ENCODE results near the gene DNASE1L3. TPM values are rescaled to one million over a fixed set of nuclear protein-coding genes. Genes with fewer than 3 reads are reported as not detected.

The DNASE1L3 gene
- total and polyA plus RNA-seq, 2 experiments from 2014 or later = 0.97 to 0.99 TPM

DNA sequence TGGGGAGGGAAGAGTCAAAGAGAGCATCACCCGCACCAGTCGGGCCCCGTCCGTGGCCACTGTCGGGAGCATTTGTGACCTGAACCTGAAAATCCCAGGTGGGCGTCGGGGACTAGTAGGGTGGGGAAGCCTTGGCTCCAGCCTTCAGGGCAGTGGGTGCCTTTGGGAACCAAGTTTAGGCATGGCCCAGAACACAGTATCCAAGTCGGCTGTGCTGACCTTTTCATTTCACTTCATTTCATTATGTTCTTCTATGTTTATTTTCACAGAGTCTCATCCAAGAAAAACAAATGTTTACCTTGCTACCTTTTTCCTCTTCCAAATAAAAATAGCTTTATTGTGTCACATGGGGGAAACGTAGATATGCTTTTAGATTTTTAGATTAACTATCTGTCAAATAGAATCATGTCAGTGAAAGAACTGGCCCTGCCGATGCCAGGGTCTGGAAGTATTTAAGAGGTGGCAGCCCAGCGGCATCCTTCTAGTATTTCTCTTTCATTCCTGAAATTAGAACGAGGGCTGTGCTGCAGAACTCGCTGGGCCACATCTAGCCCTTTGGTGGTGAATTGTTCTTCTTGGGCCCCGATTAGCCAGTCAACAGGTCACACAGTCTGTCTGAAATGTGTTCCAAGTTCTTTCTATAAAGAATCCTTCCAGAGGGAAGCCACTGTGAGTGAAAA, 60.5 kb downstream of the DNASE1L3 start:
- Histone ChIP-seq H3K27me3 (no peaks in the 10 kb centered on the region), H2AFZ (no peak overlapping the region), H4K20me1 (ENCODE audit: insufficient read depth, poor library complexity, severe bottlenecking) (no peaks in the 10 kb centered on the region), H3K79me2 (no peaks in the 10 kb centered on the region), H3K9me2 (replicated peaks; ENCODE audit: insufficient read depth) (no peaks in the 10 kb centered on the region), H3K27ac (no peak overlapping the region), H3K4me3 (no peak overlapping the region), H3K4me1 (ENCODE audit: insufficient read depth) (no peaks in the 10 kb centered on the region), H3K36me3 (replicated peaks; ENCODE audit: insufficient read depth, low read depth) (peaks cover 4% of the 10 kb centered on the region), H3K4me2 (no peak overlapping the region), H3K9me3 (ENCODE audit: low read depth) (no peaks in the 10 kb centered on the region)
- DNase-seq (ENCODE audit: low spot score) = no peak
- TF ChIP-seq, protein P1, sequence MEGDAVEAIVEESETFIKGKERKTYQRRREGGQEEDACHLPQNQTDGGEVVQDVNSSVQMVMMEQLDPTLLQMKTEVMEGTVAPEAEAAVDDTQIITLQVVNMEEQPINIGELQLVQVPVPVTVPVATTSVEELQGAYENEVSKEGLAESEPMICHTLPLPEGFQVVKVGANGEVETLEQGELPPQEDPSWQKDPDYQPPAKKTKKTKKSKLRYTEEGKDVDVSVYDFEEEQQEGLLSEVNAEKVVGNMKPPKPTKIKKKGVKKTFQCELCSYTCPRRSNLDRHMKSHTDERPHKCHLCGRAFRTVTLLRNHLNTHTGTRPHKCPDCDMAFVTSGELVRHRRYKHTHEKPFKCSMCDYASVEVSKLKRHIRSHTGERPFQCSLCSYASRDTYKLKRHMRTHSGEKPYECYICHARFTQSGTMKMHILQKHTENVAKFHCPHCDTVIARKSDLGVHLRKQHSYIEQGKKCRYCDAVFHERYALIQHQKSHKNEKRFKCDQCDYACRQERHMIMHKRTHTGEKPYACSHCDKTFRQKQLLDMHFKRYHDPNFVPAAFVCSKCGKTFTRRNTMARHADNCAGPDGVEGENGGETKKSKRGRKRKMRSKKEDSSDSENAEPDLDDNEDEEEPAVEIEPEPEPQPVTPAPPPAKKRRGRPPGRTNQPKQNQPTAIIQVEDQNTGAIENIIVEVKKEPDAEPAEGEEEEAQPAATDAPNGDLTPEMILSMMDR (IDR thresholded peaks at IDR 0.05; ENCODE audit: poor library complexity) = no peak
- WGBS (ENCODE audit: low lambda C conversion rate, missing lambda C conversion rate) = 88% methylated on average over 14 of the region's 14 CpGs

GRCh38 chr3:58148049-58148448, 62.7 kb downstream of the DNASE1L3 start:
- peaks cover 4% of the 10 kb centered on the region for H3K36me3 ChIP-seq (replicated peaks; ENCODE audit: insufficient read depth, low read depth)
- no peak for DNase-seq (ENCODE audit: low spot score)

GRCh38 chr3:58144478-58145325, 66.1 kb downstream of the DNASE1L3 start:
- H3K27ac ChIP-seq = no peak overlapping the region
- H3K79me2 ChIP-seq = no peaks in the 10 kb centered on the region
- H3K4me2 ChIP-seq = no peak overlapping the region
- 72% methylated on average over 7 of the region's 7 CpGs for WGBS (ENCODE audit: low lambda C conversion rate, missing lambda C conversion rate)
- no peak overlapping the region for H2AFZ ChIP-seq
- H3K4me3 ChIP-seq = no peak overlapping the region
- no peaks in the 10 kb centered on the region for H3K9me2 ChIP-seq (replicated peaks; ENCODE audit: insufficient read depth)
- H3K9me3 ChIP-seq (ENCODE audit: low read depth) = no peaks in the 10 kb centered on the region
- peaks cover 4% of the 10 kb centered on the region for H3K36me3 ChIP-seq (replicated peaks; ENCODE audit: insufficient read depth, low read depth)
- no peaks in the 10 kb centered on the region for H4K20me1 ChIP-seq (ENCODE audit: insufficient read depth, poor library complexity, severe bottlenecking)
- H3K4me1 ChIP-seq (ENCODE audit: insufficient read depth) = no peaks in the 10 kb centered on the region
- DNase-seq (ENCODE audit: low spot score) = no peak
- H3K27me3 ChIP-seq = no peaks in the 10 kb centered on the region
- no peak for TF ChIP-seq EZH2phosphoT487 (IDR thresholded peaks at IDR 0.05; ENCODE audit: low read depth, severe bottlenecking, unreplicated experiment)
- TF ChIP-seq, protein P1 (IDR thresholded peaks at IDR 0.05; ENCODE audit: poor library complexity) = no peak
- TF ChIP-seq EZH2 (IDR thresholded peaks at IDR 0.05; ENCODE audit: borderline replicate concordance) = no peak

More at GRCh38 chr3:58148049-58148448, 62.7 kb downstream of the DNASE1L3 start:
- Histone ChIP-seq H3K4me2 (no peak overlapping the region), H3K4me3 (no peak overlapping the region), H2AFZ (no peak overlapping the region), H3K9me2 (replicated peaks; ENCODE audit: insufficient read depth) (no peaks in the 10 kb centered on the region), H3K27ac (no peak overlapping the region), H3K4me1 (ENCODE audit: insufficient read depth) (no peaks in the 10 kb centered on the region), H3K9me3 (ENCODE audit: low read depth) (no peaks in the 10 kb centered on the region), H4K20me1 (ENCODE audit: insufficient read depth, poor library complexity, severe bottlenecking) (no peaks in the 10 kb centered on the region), H3K27me3 (no peaks in the 10 kb centered on the region), H3K79me2 (no peaks in the 10 kb centered on the region)
- WGBS (ENCODE audit: low lambda C conversion rate, missing lambda C conversion rate) = 96% methylated on average over 9 of the region's 9 CpGs
- TF ChIP-seq EZH2phosphoT487 (IDR thresholded peaks at IDR 0.05; ENCODE audit: low read depth, severe bottlenecking, unreplicated experiment) = no peak
- TF ChIP-seq EZH2 (IDR thresholded peaks at IDR 0.05; ENCODE audit: borderline replicate concordance) = no peak
- TF ChIP-seq, protein P1 (IDR thresholded peaks at IDR 0.05; ENCODE audit: poor library complexity) = no peak
